Measurements from ENCODE around the gene UMODL1. TPM values are rescaled to one million over a fixed set of nuclear protein-coding genes. Genes with fewer than 3 reads are reported as not detected.

UMODL1 gene, protein sequence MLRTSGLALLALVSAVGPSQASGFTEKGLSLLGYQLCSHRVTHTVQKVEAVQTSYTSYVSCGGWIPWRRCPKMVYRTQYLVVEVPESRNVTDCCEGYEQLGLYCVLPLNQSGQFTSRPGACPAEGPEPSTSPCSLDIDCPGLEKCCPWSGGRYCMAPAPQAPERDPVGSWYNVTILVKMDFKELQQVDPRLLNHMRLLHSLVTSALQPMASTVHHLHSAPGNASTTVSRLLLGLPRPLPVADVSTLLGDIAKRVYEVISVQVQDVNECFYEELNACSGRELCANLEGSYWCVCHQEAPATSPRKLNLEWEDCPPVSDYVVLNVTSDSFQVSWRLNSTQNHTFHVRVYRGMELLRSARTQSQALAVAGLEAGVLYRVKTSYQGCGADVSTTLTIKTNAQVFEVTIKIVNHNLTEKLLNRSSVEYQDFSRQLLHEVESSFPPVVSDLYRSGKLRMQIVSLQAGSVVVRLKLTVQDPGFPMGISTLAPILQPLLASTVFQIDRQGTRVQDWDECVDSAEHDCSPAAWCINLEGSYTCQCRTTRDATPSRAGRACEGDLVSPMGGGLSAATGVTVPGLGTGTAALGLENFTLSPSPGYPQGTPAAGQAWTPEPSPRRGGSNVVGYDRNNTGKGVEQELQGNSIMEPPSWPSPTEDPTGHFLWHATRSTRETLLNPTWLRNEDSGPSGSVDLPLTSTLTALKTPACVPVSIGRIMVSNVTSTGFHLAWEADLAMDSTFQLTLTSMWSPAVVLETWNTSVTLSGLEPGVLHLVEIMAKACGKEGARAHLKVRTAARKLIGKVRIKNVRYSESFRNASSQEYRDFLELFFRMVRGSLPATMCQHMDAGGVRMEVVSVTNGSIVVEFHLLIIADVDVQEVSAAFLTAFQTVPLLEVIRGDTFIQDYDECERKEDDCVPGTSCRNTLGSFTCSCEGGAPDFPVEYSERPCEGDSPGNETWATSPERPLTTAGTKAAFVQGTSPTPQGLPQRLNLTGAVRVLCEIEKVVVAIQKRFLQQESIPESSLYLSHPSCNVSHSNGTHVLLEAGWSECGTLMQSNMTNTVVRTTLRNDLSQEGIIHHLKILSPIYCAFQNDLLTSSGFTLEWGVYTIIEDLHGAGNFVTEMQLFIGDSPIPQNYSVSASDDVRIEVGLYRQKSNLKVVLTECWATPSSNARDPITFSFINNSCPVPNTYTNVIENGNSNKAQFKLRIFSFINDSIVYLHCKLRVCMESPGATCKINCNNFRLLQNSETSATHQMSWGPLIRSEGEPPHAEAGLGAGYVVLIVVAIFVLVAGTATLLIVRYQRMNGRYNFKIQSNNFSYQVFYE
- not detected for polyA plus RNA-seq (2013, experiment 1 of 2; ENCODE audit: insufficient read length)
- 0.06 TPM for polyA plus RNA-seq (2013, experiment 2 of 2; ENCODE audit: insufficient read length)

DNA sequence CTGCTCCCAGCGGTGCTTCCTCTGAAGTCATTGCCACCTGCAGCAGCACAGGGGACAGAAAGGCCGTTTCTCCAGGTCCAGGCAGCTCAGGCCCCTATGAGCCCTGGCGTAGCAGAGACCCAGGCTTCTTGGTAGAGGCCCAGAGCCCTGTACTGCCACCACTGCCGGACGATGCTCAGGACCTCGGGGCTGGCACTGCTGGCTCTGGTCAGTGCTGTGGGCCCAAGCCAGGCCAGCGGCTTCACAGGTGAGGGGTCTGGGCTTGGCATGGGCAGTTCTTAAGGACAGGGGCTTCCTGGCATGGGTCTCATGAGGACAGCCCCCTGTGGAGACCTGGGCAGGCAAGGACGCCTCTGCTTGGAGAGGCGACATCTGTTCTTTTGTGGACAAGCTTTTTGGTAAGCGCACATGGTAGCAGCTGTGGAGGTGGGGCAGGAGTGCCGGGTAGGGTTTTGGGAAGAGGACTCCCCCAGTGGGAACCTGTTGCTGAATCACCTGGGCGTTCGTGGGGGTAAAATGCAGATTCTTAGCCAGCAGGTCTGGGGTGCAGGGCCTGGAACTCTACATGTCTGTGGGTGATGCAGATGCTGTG is at the start of gene UMODL1:
Gene UMODL1 (plus strand): TSS at position 172 of the 592 bp plus-strand sequence. CDS start 0 bp downstream, at position 172.
- DNase-seq: no peak

DNA sequence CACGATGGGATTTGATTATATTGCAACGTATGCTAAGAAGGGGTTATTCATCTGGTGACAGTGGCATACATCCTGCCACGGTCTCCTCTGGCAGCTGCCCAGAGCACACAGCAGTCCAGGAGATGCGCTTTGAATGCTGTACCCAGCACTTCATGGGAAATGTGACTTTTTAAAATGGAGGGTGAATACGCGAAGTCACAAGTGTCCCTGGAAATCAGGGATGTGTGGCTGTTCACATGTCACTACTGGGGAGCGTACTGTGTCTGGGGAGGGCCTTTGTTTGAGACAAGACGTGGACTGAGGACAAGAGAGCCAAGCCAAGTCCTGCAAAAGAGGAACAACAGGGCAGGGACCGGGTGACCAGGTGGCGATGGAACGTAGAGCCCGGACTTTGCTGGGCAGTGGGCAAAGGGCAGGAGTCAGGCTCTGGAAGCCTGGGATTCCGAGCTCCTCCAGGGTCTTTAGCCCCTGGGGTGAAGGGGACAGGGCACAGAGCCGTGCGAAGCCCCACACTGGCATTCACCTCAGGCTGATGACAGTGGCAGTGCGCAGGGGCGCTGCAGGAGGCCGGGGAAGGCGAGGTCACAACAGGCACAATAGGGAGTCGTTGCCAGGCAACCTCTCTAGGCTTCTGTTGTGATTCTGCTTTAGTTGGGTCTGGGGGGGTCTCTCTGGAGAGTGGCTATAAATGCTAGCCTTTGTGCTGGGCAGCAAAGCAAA is 49.6 kb upstream of the UMODL1 start:
- peak; percentile 45 for DNase-seq

DNA sequence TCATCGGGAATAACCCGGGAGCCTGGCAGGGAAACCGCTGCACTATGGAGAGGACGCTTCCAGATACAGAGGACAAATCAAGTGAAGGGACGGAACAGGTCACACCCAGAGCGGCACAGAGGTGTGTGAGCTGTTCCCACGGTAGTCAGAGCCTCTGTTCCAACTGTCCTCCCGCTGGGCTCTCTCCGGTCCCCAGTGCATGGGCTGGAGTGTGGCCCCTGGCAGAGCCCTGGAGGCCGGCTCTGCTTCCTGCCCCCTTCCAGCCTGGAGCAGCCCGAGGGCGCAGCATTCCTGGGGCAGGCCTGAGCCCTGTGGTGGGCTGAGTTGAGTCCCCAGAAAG is 49.1 kb upstream of the UMODL1 start:
- DNase-seq: no peak

DNA sequence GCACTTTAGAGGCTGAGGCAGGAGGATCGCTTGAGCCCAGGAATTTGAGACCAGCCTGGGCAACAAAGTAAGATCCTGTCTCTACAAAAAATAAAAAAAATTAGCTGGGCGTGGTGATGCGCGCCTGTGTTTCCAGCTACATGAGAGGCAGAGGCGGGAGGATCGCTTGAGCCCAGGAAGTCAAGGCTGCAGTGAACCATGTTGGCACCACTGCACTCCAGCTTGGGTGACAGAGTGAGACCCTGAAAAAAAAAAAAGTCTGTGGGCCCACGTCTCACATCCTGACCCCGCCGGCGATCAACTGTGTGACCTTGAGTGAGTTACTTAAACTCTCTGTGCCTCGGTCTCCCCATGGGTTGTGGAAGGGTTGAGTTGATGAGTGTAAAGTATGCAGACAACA is 48.2 kb upstream of the UMODL1 start:
- no peak for DNase-seq

DNA sequence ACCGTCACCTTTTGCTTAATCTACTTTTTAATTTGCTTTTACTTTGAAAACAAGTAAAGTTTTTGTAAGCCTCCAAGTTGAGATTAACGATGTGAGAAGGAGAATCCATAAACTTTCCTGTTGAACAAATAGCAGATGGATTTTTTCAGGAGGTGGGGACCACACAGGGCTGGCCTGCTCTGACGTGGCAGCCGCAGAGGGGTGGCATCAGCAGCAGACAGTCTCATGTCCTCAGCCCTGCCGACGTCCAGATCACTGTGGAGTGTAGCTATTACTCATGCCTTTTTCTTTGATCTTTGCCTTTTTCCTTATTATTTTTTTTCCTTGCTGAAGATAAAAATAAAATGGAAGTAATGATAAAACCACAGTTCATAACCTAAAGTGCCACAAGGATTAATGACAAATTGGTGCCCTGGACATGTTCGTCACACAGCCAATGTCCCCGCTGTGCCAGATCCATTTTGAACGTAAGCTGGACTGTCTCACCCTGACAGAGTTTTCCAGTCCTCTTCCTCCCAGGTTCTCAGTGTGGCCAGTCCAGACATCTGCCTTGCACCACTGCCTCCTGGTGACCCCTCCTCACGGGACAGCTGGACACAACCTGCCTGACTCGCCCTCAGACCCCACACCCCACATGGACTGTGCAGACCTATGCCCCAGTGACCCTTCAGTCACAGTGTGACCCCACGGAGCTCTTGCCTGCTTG is 45.6 kb upstream of the UMODL1 start:
- DNase-seq: peak; percentile 74

DNA sequence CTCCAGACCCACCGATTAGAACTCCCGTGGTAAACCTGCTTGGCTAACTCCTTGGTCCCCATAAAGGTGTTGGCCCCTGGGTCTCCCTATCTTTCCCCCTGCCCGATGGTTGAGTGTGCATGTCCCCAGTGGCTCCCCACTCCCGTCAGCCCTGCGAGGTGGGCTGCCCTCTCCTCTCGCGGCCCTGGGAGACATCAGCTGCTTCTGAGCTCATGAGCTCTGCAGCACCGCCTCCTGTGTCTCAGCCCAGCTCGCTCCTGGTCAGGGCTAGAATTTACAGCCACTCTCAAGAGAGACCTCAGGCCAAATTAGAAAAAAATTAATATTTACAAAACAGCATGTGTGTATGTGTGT is 45.1 kb upstream of the UMODL1 start:
- DNase-seq: no peak

DNA sequence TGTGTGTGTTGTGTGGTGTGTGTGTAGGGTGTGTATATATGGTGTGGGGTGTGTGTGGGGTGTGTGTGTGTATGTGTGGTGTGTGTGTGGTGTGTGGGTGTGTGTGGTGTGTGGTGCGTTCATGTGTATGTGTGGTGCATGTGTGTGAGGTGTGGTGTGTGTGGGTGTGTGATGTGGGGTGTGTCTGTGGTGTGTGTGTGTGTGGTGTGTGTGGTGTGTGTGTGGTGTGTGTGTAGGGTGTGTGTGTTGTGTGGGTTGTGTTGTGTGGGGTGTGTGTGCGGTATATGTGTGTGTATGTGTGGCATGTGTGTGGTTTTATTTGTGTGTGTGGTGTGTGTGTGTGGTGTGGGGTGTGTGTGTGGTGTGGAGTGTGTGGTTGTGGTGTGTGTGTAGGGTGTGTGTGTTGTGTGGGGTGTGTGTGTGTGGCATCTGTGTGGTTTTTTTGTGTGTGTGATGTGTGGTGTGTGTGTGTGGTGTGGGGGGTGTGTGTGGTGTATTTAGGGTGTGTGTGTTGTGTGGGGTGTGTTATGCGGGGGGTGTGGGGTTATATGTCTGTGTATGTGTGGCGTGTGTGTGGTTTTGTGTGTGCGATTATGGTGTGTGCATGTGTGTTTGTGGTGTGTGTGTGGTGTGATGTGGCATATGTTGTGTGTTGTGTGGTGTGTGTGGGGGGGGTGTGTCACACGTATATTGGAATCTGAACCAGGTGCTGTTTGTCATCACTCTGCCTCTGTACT is 43.9 kb upstream of the UMODL1 start:
- no peak for DNase-seq

DNA sequence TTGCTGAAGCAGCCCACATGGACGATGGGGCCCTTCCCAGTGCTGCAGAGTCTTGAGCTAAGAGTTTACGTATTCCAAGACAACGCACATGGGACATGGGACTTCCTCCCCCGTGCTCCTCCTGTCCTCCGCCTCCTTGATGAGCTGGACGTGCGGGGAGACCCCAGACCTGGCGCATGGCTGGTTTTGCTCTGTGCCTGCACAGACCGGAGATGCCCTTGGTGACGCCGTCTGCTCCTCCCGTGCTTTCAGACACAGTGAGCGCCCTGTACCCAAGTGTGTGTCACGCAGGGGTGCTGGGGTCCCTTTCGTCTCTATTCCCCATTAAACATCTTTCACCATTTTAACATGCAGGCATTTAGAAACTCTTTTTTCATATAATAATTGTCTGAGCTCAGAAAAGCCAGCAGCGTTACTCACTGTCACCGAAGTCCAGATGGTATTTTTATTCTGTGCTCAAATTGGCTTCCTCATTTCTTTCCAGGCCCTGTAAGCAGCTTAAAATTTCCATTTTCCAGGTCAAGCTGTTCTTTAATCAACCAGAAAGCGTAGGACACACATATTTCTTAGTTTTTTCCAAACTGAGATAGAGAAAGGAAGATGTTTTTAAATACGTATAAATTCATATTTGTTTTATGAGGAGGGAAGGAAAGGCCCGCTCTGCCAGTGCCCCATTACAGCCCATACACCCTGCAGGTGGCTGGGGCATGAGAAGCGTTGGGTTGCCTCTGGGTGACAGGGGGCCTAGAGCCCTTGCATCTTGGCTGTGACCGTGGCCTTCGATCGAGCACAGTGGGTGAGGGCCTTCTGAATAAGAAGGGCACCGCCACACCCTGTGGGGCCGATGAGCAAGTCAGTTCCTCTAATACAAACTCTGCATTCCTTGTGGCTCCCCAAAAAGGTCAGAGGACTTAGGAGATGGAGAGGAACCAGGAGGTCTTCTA is 43.0 kb upstream of the UMODL1 start:
- DNase-seq: no peak

DNA sequence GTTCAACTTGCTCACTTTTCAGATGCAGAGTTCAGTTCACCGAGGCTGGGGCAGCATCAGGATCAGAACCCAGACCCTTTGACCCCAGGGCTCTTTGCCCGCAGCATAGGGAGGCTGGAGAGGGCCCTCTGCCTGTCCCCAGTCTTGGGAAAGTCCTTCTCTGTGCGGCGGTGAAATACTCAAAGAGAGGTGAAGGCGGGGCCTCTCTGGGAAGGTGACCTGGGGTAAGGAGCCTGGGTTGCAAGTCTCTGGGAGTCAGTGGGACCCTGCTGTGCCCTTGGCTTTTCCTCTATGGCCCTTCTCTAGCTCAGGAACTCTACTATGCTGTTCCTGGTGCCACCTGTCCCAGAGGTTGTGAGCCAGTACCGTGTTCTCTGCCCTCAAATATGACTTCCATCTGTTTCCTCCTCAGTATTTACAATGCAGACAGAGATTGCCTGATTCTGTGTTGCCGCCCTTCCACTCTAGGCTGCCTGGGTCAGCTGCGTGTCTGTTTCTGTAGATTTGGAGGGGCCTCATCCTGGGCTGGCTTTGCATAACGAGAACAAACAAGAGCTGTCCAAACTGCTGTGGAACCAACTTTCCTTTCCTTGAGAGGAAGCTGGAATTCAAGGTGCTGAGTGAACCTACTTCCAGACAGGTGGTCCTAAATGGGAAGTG is 42.2 kb upstream of the UMODL1 start:
- DNase-seq: no peak

DNA sequence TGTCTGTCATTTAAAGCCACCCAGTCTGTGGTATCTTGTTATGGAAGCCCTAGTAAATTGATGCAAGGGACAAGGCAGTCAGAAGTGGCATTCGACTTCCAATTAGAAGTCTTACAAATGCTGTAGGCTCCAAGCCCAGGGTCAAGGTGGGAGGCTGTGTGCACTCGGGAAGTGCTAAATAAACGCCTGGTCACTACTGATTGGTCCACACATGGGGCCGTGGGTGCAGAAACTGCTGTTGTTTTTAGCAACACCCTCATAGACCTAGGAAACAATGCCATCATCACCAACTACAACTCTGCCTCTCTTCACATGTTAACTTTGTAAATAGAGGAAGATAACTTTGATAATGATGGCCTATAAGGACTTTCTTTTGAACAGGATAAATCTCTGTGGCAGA is 40.8 kb upstream of the UMODL1 start:
- DNase-seq: no peak

DNA sequence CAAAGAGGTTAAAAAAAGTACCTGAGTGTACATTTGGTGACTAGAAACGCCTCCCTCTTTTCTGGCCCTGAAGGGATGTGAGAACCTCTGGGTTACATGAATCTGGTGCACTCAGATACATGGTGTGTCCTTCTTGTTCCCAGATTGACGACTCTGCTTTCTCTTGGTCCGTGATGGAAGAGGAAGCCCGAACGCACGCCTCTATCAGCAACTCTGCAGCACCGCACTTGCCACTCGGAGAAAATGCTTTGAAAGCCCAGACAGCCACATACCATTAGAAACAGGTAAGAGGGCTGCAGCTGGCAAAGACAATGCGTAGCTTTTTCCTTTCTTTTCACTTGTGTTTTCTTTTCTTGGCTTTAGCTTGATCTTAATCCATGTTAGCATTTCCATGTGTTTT is 39.9 kb upstream of the UMODL1 start:
- DNase-seq: no peak

DNA sequence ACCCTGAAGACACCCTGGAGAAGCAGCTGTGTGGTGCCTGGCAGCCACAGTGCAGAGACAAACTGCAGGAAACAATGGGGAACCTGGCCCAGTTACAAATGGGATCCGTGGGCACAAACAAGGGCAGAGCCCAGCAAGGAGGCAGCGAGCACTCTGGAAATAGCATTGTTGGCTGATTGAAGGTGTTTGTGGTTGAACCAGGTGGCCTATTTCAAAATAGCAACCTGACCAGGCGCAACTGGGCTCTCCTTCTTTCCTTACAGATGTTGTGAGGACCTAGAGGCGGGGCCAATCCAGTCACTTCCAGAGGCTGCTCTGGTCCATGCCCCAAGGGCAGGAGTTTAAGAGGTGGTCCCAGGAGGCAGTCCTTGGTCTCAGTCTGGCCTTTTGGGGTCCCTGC is 39.3 kb upstream of the UMODL1 start:
- no peak for DNase-seq

DNA sequence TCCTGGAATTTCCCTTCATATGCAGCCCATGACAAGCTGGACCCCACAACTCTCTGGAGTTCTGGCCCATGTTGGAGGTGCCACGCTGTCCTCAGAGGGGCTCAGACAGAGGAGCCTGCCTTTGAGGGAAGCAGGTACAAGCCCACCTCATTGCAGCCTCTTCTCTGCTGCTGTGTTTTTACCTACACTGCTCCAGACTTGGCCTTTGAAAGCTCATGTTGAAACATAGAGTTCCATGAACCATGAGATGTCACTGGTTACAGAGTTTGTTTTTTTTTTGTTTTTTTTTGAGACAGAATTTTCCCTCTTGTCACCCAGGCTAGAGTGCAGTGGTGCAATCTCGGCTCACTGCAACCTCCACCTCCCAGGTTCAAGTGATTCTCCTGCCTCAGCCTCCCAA is 38.9 kb upstream of the UMODL1 start:
- no peak for DNase-seq

DNA sequence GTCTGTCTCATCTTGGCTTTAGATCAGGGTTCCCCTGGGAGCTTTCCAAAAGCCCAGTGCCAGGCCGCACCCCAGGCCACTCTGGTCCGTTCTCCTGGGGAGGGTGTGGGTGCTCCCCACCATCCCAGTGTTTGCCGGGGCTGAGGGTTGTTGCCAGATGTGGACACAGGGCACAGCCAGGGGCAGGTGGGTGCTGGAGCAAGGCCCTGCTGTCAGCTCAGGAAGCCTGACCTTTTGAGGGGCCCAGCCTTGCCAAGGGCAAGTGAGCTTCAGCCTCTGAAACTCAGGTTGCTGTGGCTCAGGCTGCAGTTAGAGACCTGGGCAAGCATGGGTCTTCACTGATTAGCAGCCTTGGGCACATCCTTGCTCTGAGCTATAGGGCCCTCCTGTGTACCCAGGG is 38.1 kb upstream of the UMODL1 start:
- DNase-seq: no peak

DNA sequence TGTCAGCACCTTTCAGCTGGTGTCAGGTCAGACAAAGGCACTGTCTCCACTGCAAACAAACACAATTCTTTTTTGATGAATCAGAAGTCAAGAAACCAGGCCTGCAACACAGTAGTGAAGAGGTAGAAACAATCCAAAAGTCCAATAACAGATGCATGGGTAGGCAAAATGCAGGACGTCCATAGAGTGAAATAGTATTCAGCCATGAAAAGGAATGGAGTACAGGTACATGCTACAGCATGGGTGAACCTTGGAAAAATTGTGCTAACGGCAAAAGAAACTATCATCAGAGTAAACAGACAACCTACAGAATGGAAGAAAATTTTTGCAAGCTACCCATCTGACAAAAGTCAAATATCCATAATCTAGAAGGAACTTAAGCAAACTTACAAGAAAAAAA is 34.8 kb upstream of the UMODL1 start:
- DNase-seq: no peak

DNA sequence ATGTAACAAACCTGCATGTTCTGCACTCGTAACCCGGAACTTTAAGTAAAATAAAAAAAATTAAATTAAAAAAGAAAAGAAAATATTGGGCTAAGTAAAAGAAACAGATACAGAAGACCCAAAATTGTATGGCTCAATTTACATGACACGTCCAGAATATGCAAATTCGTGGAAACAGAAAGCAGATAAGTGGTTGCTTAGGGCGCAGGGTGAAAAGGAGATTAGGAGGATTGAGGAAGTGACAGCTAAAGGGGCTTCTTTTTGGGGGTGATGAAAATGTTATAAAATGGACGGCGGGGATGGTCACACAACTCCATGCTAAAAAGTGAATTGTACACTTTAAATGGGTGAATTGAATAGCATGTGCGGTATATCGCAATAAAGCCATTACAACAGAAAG is 33.6 kb upstream of the UMODL1 start:
- DNase-seq: no peak

DNA sequence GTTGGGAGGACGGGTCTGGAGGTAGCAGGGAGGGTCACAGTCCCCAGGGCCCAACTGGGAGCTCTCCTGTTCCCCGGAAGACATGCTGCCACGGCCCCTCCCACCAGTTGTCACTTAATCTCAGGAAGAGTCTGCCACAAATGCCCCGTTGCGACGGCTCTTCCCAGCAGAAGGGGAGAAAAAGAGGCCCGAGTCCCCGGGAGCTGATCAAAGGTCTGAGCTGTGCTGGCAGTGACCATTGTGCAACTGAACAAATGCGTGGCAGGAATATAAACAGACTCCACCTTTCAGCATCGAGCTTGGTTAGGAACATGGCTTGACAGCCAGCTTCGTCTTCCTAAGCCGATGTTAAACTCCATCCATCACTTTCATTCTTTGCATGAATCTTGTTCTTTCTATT is 33.2 kb upstream of the UMODL1 start:
- DNase-seq: no peak

DNA sequence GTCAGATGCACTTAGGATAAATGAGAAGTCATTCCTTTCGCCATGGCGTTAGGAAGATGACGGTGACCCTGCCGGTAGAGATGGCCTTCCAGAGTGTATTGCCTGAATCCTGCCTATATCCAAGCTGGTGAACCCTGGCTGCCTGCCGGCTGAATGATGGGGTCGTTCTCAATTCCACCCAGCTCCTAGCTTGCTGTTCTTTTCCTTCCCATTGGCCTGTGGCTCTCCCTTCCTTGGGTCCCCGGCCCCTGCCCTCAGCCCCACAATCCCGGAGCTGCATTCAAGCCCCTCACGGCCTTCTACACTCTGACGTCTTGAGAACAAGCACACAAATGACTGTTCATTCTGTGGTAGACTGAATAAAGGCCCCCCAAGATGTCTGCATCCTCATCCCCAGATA is 32.7 kb upstream of the UMODL1 start:
- DNase-seq: no peak
